Measurements from ENCODE around the gene CLEC16A. TPM values are rescaled to one million over a fixed set of nuclear protein-coding genes. Genes with fewer than 3 reads are reported as not detected.

Gene CLEC16A
- total RNA-seq, 1 donor from 2014 or later, result 7.8 TPM

DNA sequence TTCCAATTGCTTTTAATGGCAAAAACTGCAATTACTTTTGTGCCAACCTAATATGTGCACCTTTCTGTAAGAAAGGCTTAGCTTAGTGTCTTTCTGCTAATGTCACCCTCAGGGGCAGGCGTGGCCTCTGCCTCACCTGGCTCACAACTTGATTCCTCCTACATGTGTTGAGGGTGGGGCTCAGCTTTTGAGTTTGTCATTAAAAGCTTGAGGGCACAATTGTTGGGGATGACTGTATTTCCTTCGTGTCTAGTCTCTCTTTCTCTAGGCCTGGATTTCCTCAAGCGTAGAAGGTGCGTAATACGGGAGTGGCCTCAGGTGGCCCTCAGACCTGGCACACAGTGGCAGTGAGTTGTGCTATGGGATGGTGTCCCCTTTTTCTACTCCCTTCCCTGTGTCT, 94.4 kb downstream of the CLEC16A start:
- TF ChIP-seq, protein P1, sequence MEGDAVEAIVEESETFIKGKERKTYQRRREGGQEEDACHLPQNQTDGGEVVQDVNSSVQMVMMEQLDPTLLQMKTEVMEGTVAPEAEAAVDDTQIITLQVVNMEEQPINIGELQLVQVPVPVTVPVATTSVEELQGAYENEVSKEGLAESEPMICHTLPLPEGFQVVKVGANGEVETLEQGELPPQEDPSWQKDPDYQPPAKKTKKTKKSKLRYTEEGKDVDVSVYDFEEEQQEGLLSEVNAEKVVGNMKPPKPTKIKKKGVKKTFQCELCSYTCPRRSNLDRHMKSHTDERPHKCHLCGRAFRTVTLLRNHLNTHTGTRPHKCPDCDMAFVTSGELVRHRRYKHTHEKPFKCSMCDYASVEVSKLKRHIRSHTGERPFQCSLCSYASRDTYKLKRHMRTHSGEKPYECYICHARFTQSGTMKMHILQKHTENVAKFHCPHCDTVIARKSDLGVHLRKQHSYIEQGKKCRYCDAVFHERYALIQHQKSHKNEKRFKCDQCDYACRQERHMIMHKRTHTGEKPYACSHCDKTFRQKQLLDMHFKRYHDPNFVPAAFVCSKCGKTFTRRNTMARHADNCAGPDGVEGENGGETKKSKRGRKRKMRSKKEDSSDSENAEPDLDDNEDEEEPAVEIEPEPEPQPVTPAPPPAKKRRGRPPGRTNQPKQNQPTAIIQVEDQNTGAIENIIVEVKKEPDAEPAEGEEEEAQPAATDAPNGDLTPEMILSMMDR (IDR thresholded peaks at IDR 0.05), result no peak
- TF ChIP-seq EZH2 (IDR thresholded peaks at IDR 0.05) (no peak), EZH2phosphoT487 (IDR thresholded peaks at IDR 0.05) (no peak)
- Histone ChIP-seq H3K9ac (no peak overlapping the region), H3K4me1 (peaks cover 18% of the 10 kb centered on the region), H3K79me2 (ENCODE audit: low read depth) (no peaks in the 10 kb centered on the region), H3F3A (ENCODE audit: low read depth) (no peaks in the 10 kb centered on the region), H3K4me2 (no peak overlapping the region), H2AFZ (replicated peaks) (no peak overlapping the region), H3K4me3 (no peak overlapping the region), H4K20me1 (ENCODE audit: low read depth) (no peaks in the 10 kb centered on the region), H3K36me3 (no peaks in the 10 kb centered on the region), H3K27ac (no peak overlapping the region), H3K27me3 (no peaks in the 10 kb centered on the region), H3K9me3 (ENCODE audit: low read depth) (no peaks in the 10 kb centered on the region)
- Mint-ChIP-seq H3K27me3 (ENCODE audit: insufficient read depth, low read depth) (no peaks in the 10 kb centered on the region), H3K9me3 (peaks cover 2% of the 10 kb centered on the region), H3K36me3 (peaks cover 20% of the 10 kb centered on the region), H3K4me1 (peaks cover 16% of the 10 kb centered on the region), H3K27ac (no peak overlapping the region), H3K4me3 (no peak overlapping the region)
- no peak for DNase-seq (ENCODE audit: low spot score)

- Histone ChIP-seq H3K79me2 (ENCODE audit: low read depth) (no peaks in the 10 kb centered on the region), H3K36me3 (no peaks in the 10 kb centered on the region), H3K4me2 (no peak overlapping the region), H3K4me1 (peaks cover 14% of the 10 kb centered on the region), H3K9me3 (ENCODE audit: low read depth) (no peaks in the 10 kb centered on the region), H3K4me3 (no peak overlapping the region), H2AFZ (replicated peaks) (no peak overlapping the region), H3K27ac (no peak overlapping the region), H4K20me1 (ENCODE audit: low read depth) (no peaks in the 10 kb centered on the region), H3F3A (ENCODE audit: low read depth) (no peaks in the 10 kb centered on the region), H3K9ac (no peak overlapping the region), H3K27me3 (no peaks in the 10 kb centered on the region)
- no peak overlapping the region for H3K4me3 Mint-ChIP-seq
- TF ChIP-seq, protein P1 (IDR thresholded peaks at IDR 0.05), result no peak
- TF ChIP-seq EZH2phosphoT487 (IDR thresholded peaks at IDR 0.05) (no peak), EZH2 (IDR thresholded peaks at IDR 0.05) (no peak)
- H3K36me3 Mint-ChIP-seq, result peaks cover 15% of the 10 kb centered on the region
- peaks cover 15% of the 10 kb centered on the region for H3K4me1 Mint-ChIP-seq
- peaks cover 2% of the 10 kb centered on the region for H3K9me3 Mint-ChIP-seq
- H3K27me3 Mint-ChIP-seq (ENCODE audit: insufficient read depth, low read depth), result no peaks in the 10 kb centered on the region
- no peak for DNase-seq (ENCODE audit: low spot score)
- no peak overlapping the region for H3K27ac Mint-ChIP-seq
These were observed 95.4 kb downstream of the CLEC16A start for GRCh38 chr16:11039726-11040125.

GRCh38 chr16:11042191-11042590, 97.8 kb downstream of the CLEC16A start:
- no peaks in the 10 kb centered on the region for H3F3A ChIP-seq (ENCODE audit: low read depth)
- H3K36me3 Mint-ChIP-seq, result peaks cover 8% of the 10 kb centered on the region
- TF ChIP-seq, protein P1 (IDR thresholded peaks at IDR 0.05), result no peak
- TF ChIP-seq EZH2phosphoT487 (IDR thresholded peaks at IDR 0.05), result no peak

More at GRCh38 chr16:11042191-11042590, 97.8 kb downstream of the CLEC16A start:
- Histone ChIP-seq H3K79me2 (ENCODE audit: low read depth) (no peaks in the 10 kb centered on the region), H3K9ac (no peak overlapping the region), H3K4me2 (no peak overlapping the region), H3K36me3 (no peaks in the 10 kb centered on the region), H2AFZ (replicated peaks) (no peak overlapping the region), H3K27me3 (no peaks in the 10 kb centered on the region), H3K4me3 (no peak overlapping the region), H3K27ac (no peak overlapping the region), H4K20me1 (ENCODE audit: low read depth) (no peaks in the 10 kb centered on the region), H3K9me3 (ENCODE audit: low read depth) (no peaks in the 10 kb centered on the region), H3K4me1 (no peaks in the 10 kb centered on the region)
- Mint-ChIP-seq H3K27me3 (ENCODE audit: insufficient read depth, low read depth) (no peaks in the 10 kb centered on the region), H3K4me3 (no peak overlapping the region), H3K9me3 (no peaks in the 10 kb centered on the region), H3K27ac (no peak overlapping the region), H3K4me1 (peaks cover 7% of the 10 kb centered on the region)
- DNase-seq (ENCODE audit: low spot score), result no peak
